Neural crest cell (in vitro differentiated cells): ENCODE results near the gene BCR. TPM values are rescaled to one million over a fixed set of nuclear protein-coding genes. Genes with fewer than 3 reads are reported as not detected.
A peak's percentile ranks its signal among the peaks of the same experiment; 100 is the strongest.

Experiments
- DNase-seq: peaks from one replicate; pipeline ENCODE4 v3.0.0; 2021; ENCODE audit warnings: low read depth, mixed read lengths, low spot score
- H3K27ac Mint-ChIP-seq: one replicate; pipeline ENCODE4 v1.8.0; 2021; ENCODE audit warnings: mild to moderate bottlenecking, mixed read lengths; ENCODE audit not compliant: unreplicated experiment
- H3K27me3 Mint-ChIP-seq: 2 replicates; pipeline ENCODE4 v1.8.0; 2021; ENCODE audit warnings: low read depth, mild to moderate bottlenecking, mixed read lengths
- H3K36me3 Mint-ChIP-seq: 2 replicates; pipeline ENCODE4 v1.8.0; 2021; ENCODE audit warnings: low read depth, mild to moderate bottlenecking, mixed read lengths
- H3K4me1 Mint-ChIP-seq: 2 replicates; pipeline ENCODE4 v1.8.0; 2021; ENCODE audit warnings: mixed read lengths
- H3K4me3 Mint-ChIP-seq: one replicate; pipeline ENCODE4 v1.8.0; 2021; ENCODE audit warnings: mild to moderate bottlenecking, mixed read lengths
- H3K9me3 Mint-ChIP-seq: 2 replicates; pipeline ENCODE4 v1.8.0; 2021; ENCODE audit warnings: mixed read lengths
- total RNA-seq: library from RNA; stranded (reverse); gene quantifications from 2 replicates; pipeline ENCODE4 v1.2.1, GENCODE V29; 2021
- TF ChIP-seq, protein P1 (sequence below): fragments of 200-600 bp; sonication (generic); conservative IDR thresholded peaks from 2 replicates; pipeline ENCODE4 v1.5.0; 2021; ENCODE audit warnings: antibody characterized with exemption, mild to moderate bottlenecking

The BCR gene
- total RNA-seq, 1 donor from 2014 or later = 54.2 TPM

DNA sequence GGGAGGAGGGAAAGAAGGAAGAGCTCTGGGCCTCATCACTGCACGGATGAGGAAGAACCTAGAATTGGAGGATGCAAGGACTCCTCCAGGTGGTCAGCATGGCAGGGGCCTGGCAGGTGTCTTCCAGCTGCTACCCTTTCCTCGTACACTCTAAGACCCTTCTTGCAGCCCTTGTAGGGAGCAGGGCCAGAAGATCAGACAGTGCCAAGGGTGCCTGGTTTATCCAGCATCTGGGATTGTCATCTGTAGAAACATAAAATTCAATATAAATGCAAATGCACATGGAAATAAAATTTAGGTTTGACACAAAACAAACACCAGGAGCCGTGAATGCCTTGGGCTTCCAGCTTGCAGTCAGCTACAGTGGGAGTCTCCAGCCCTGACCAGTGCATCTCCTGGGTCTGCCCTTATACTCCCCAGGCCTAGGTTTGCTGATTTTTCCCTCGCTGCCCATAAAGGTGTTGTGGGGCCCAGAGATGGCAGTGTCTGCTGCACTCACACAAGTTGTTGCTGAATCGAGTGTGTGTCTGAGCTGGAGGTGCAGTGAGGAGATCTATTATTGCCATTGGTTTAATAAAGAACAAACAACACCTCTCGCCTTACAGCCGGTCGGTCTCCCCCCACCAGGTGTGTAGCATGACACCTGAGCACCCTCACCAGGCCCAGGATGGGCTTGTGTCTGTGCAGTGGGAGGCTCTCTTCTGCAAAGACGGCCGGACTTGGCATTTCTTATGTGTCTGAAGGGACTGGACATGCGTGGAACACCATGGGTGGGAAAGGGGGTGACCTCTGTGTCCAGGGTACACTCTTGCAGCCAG, 87.1 kb downstream of the BCR start:
- H3K4me1 Mint-ChIP-seq = peaks cover 7% of the 10 kb centered on the region
- DNase-seq = no peak
- H3K9me3 Mint-ChIP-seq = no peaks in the 10 kb centered on the region
- TF ChIP-seq, protein P1, sequence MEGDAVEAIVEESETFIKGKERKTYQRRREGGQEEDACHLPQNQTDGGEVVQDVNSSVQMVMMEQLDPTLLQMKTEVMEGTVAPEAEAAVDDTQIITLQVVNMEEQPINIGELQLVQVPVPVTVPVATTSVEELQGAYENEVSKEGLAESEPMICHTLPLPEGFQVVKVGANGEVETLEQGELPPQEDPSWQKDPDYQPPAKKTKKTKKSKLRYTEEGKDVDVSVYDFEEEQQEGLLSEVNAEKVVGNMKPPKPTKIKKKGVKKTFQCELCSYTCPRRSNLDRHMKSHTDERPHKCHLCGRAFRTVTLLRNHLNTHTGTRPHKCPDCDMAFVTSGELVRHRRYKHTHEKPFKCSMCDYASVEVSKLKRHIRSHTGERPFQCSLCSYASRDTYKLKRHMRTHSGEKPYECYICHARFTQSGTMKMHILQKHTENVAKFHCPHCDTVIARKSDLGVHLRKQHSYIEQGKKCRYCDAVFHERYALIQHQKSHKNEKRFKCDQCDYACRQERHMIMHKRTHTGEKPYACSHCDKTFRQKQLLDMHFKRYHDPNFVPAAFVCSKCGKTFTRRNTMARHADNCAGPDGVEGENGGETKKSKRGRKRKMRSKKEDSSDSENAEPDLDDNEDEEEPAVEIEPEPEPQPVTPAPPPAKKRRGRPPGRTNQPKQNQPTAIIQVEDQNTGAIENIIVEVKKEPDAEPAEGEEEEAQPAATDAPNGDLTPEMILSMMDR = no peak
- no peak overlapping the region for H3K4me3 Mint-ChIP-seq
- H3K36me3 Mint-ChIP-seq = peaks cover 5% of the 10 kb centered on the region
- peak overlapping the region; percentile 50 for H3K27ac Mint-ChIP-seq
- no peaks in the 10 kb centered on the region for H3K27me3 Mint-ChIP-seq

DNA sequence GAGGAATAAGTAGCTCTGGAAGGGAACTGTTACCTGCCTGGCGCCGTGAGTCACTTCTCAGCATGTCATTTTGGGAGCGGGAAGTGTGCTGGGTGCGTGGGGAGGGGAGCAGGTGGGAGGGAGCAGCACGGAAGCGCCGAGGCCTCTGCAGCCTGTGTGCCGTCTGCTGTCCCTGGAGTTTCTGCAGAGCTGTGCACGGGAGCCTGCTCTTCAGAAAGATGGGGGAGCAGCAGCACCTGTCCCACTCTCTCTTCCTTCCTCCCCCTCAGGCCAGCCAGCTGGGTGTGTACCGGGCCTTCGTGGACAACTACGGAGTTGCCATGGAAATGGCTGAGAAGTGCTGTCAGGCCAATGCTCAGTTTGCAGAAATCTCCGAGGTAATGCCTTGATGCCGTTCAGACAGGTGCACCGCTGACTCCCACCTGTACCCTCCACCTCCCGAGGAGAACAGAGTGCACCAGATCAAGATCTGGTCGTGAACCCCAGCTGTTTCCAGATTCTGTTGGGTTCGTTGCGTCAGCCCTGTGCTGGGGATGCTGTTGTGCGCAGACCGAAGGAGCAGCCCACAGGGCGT, 87.9 kb downstream of the BCR start:
- peaks cover 5% of the 10 kb centered on the region for H3K36me3 Mint-ChIP-seq
- no peak overlapping the region for H3K4me3 Mint-ChIP-seq
- H3K27ac Mint-ChIP-seq = peak overlapping the region; percentile 6
- H3K4me1 Mint-ChIP-seq = peaks cover 7% of the 10 kb centered on the region
- no peaks in the 10 kb centered on the region for H3K9me3 Mint-ChIP-seq
- H3K27me3 Mint-ChIP-seq = no peaks in the 10 kb centered on the region
- DNase-seq = no peak
- TF ChIP-seq, protein P1 = no peak

DNA sequence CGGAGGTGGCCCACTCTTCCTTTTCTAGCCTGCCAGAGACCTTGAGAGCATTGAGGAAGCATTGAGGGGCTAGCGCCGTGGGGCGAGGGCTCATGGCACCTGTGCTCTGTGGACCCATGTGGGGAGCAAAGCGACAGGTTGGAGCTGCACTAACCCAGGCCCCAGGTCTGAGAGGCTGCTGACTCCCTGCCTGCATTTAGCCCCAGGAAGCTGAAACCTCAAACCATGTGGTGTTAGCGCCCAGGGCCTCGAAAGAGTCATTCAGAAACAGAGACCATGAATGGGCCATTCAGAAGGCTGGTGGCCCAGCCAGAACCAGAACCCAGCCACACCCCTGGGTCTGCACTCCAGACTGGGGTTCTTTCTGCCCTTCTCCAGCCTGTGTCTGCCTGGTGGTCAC, 88.6 kb downstream of the BCR start:
- Mint-ChIP-seq H3K27me3 (no peaks in the 10 kb centered on the region), H3K9me3 (no peaks in the 10 kb centered on the region), H3K4me3 (no peak overlapping the region), H3K36me3 (peaks cover 8% of the 10 kb centered on the region), H3K4me1 (peaks cover 7% of the 10 kb centered on the region), H3K27ac (no peak overlapping the region)
- TF ChIP-seq, protein P1 = no peak
- no peak for DNase-seq

DNA sequence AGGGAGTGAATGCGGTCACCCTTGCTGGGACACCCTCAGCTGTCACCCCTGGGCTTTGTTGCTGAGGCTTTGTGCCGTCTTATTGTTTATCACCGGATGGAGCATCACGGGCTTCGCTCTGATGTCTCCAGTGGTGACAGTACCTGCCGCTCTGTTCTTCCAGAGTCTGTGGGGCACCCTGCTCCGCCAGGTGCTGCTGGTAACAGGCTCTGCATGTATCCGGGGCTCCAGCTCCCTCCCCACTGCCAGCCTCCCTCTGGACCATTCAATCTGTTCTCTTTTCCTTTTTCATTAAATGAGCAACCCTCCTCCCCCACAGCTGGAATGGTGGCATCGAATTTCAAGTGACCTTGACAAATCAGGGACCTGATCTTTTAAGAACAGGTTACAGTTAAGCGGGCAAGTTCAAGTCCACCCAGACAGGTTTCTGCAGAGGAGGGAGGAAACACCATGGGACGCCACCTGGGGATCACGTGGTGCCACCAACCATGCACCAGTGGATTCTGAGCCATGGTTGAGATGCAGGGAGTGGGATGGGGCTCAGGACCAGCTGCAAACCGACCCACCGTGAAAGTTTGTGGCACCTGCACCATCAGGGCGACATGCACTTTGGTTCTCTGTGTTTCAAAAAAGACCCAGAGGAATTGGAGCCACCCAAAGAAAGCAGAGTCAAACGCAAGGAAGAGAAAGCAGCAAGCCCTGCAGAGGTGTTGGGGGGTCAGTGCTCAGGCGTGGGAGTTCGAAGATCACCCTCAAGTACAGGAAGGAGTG, 89.3 kb downstream of the BCR start:
- peaks cover 4% of the 10 kb centered on the region for H3K36me3 Mint-ChIP-seq
- H3K4me3 Mint-ChIP-seq = no peak overlapping the region
- H3K9me3 Mint-ChIP-seq = no peaks in the 10 kb centered on the region
- H3K27me3 Mint-ChIP-seq = no peaks in the 10 kb centered on the region
- TF ChIP-seq, protein P1 = no peak
- H3K4me1 Mint-ChIP-seq = peaks cover 7% of the 10 kb centered on the region
- no peak for DNase-seq
- peak overlapping the region; percentile 57 for H3K27ac Mint-ChIP-seq

DNA sequence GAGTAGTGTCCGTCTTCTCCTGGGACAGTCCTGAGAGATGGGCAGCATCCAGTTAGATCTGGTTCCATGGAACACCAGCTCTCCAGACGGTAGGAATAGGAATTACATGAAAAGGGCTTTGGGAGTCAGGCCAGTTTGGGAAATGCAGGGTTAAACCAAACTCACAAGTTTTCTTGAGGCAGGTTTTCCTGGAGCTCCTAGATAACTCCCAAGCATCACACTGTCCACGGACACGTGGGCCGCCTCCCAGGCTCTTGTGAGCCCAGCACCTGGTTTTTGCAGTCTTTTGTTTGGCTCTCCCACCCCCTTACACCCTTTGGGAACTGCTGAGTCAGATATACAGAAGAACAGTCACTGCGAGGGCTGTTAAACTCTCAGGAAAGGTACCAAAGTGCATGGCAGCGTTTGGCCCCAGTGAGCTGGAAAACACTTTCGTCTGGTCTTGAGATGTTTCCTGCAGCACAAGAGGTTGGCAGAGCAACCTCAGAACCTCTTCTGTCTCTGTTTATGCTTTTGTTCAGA, 90.0 kb downstream of the BCR start:
- H3K27me3 Mint-ChIP-seq = no peaks in the 10 kb centered on the region
- H3K36me3 Mint-ChIP-seq = peaks cover 4% of the 10 kb centered on the region
- peak overlapping the region; percentile 25 for H3K4me3 Mint-ChIP-seq
- H3K9me3 Mint-ChIP-seq = no peaks in the 10 kb centered on the region
- TF ChIP-seq, protein P1 = peak; percentile 22
- H3K4me1 Mint-ChIP-seq = peaks cover 7% of the 10 kb centered on the region
- H3K27ac Mint-ChIP-seq = peak overlapping the region; percentile 64
- no peak for DNase-seq
